GM18519 (cell line): ENCODE measurements around the gene TTC27.
"Not testable (repeated sequence)": the region's sequence is repeated elsewhere in the genome, so short reads cannot be mapped to it uniquely, and the experiment has no call there.

Experiments used
- ATAC-seq: cut with Tn5 transposase; IDR thresholded peaks from one replicate; pipeline ENCODE4 v1.9.1; 2021; ENCODE audit warnings: mild to moderate bottlenecking, moderate library complexity; ENCODE audit not compliant: unreplicated experiment, low FRiP score

TTC27 gene

GRCh38 chr2:32843699-32844098 is 215.8 kb downstream of the TTC27 start:
- ATAC-seq, result no peak

GRCh38 chr2:32844253-32844652 is 216.4 kb downstream of the TTC27 start:
- no peak for ATAC-seq

- not testable (repeated sequence) for ATAC-seq
Measured at GRCh38 chr2:32846274-32846673, 218.4 kb downstream of the TTC27 start.

GRCh38 chr2:32847734-32848133 is 219.9 kb downstream of the TTC27 start:
- ATAC-seq, result no peak

- ATAC-seq, result no peak
Measured at GRCh38 chr2:32849456-32850194, 221.8 kb downstream of the TTC27 start.

- ATAC-seq, result no peak
Measured at GRCh38 chr2:32851777-32852439, 224.1 kb downstream of the TTC27 start.

GRCh38 chr2:32852856-32853255 is 225.0 kb downstream of the TTC27 start:
- ATAC-seq, result no peak

- no peak for ATAC-seq
Measured at GRCh38 chr2:32856891-32857290, 229.0 kb downstream of the TTC27 start.

- ATAC-seq, result no peak
Measured at GRCh38 chr2:32858713-32859112, 230.9 kb downstream of the TTC27 start.

- ATAC-seq, result no peak
Measured at GRCh38 chr2:32860385-32860784, 232.5 kb downstream of the TTC27 start.

GRCh38 chr2:32862269-32863055 is 234.6 kb downstream of the TTC27 start:
- no peak for ATAC-seq

GRCh38 chr2:32863326-32863725 is 235.5 kb downstream of the TTC27 start:
- ATAC-seq, result no peak

GRCh38 chr2:32863803-32864202 is 236.0 kb downstream of the TTC27 start:
- ATAC-seq, result no peak

GRCh38 chr2:32864334-32865111 is 236.7 kb downstream of the TTC27 start:
- ATAC-seq, result no peak

GRCh38 chr2:32865399-32866068 is 237.7 kb downstream of the TTC27 start:
- no peak for ATAC-seq

GRCh38 chr2:32866462-32866861 is 238.6 kb downstream of the TTC27 start:
- ATAC-seq, result not testable (repeated sequence)
